Measurements from ENCODE around the gene OSM. TPM values are rescaled to one million over a fixed set of nuclear protein-coding genes. Genes with fewer than 3 reads are reported as not detected.

OSM gene
- polyA plus RNA-seq, 3 donors, result 48.0 to 295 (median 146) TPM

DNA sequence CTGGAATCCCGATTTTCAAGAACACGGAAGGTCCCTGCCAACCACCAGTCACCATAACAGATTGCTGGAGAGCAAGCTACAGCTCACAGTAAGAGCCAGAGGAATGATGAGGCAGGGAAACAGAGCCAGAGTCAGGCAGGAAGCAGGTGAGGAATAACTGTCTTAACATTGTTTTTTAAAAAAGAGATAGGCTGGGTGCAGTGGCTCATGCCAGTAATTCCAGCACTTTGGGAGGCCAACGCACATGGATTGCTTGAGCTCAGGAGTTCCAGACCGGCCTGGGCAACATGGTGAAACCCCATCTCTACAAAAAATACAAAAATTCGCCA is 36.1 kb upstream of the OSM start:
- peaks cover 68 to 69% of the 10 kb centered on the region in 2 donors for H3K4me1 ChIP-seq (ENCODE audit: control insufficient read depth in 1 of 2, insufficient read depth in 2 of 2, low read length in 2 of 2)
- DNase-seq, result no peak
- no CpG with 5 or more reads among the region's 5 CpGs for WGBS (ENCODE audit: insufficient coverage)
- no peaks in the 10 kb centered on the region for H3K9me3 ChIP-seq (replicated peaks in 1 of 2; ENCODE audit: control insufficient read depth in 1 of 2, insufficient read depth in 1 of 2, low read length in 2 of 2)
- H3K27ac Mint-ChIP-seq, result peak overlapping the region; percentile 90 to 98 (median 93)
- TF ChIP-seq, protein P1, sequence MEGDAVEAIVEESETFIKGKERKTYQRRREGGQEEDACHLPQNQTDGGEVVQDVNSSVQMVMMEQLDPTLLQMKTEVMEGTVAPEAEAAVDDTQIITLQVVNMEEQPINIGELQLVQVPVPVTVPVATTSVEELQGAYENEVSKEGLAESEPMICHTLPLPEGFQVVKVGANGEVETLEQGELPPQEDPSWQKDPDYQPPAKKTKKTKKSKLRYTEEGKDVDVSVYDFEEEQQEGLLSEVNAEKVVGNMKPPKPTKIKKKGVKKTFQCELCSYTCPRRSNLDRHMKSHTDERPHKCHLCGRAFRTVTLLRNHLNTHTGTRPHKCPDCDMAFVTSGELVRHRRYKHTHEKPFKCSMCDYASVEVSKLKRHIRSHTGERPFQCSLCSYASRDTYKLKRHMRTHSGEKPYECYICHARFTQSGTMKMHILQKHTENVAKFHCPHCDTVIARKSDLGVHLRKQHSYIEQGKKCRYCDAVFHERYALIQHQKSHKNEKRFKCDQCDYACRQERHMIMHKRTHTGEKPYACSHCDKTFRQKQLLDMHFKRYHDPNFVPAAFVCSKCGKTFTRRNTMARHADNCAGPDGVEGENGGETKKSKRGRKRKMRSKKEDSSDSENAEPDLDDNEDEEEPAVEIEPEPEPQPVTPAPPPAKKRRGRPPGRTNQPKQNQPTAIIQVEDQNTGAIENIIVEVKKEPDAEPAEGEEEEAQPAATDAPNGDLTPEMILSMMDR (IDR thresholded peaks at IDR 0.05), result no peak
- H3K4me1 Mint-ChIP-seq, result peaks cover 73% of the 10 kb centered on the region
- intact Hi-C loops (cut with micrococcal nuclease), result loop anchor here in 1 of 2 donors (10.0 kb wide), 1 partner anchor 52 kb away; the partner anchor contains the start of genes CCDC157 and SF3A1
- peaks cover 36% of the 10 kb centered on the region for H3K79me2 ChIP-seq (ENCODE audit: insufficient read depth, low read length)
- peak overlapping the region; percentile 66 for H3K4me2 ChIP-seq (replicated peaks; ENCODE audit: extremely low read depth, low read length, poor library complexity, severe bottlenecking)
- peaks cover 48 to 52% of the 10 kb centered on the region in 2 donors for H3K36me3 Mint-ChIP-seq
- peak overlapping the region; percentile 58 to 87 for H3K27ac ChIP-seq (ENCODE audit: low read depth in 1 of 2, low read length in 2 of 2)
- H3K9ac ChIP-seq (ENCODE audit: insufficient read depth, low read length, poor library complexity, severe bottlenecking), result peak overlapping the region; percentile 48
- peak overlapping the region; percentile 39 to 88 for H3K4me3 Mint-ChIP-seq
- H4K20me1 ChIP-seq (ENCODE audit: insufficient read depth, low read length), result peaks cover 20% of the 10 kb centered on the region
- H3K36me3 ChIP-seq (replicated peaks in 1 of 2; ENCODE audit: control insufficient read depth in 1 of 2, insufficient read depth in 2 of 2, low read length in 2 of 2), result peaks cover 21 to 35% of the 10 kb centered on the region in 2 donors
- peaks cover 0 to 3% (median 2%) of the 10 kb centered on the region in 3 donors for H3K27me3 Mint-ChIP-seq (ENCODE audit: low read depth in 3 of 3)
- peak overlapping the region in 1 of 3 experiments; percentile 65 for H3K4me3 ChIP-seq (replicated peaks in 1 of 3; ENCODE audit: low read depth in 2 of 3, low read length in 3 of 3)
- peaks cover 0 to 2% (median 0%) of the 10 kb centered on the region in 7 donors for H3K9me3 Mint-ChIP-seq
- H2AFZ ChIP-seq (ENCODE audit: insufficient read depth, low read depth, low read length, poor library complexity, severe bottlenecking), result no peak overlapping the region
- H3K27me3 ChIP-seq (ENCODE audit: control insufficient read depth in 2 of 2, insufficient read depth in 2 of 2, low read length in 2 of 2), result no peaks in the 10 kb centered on the region

- peaks cover 54% of the 10 kb centered on the region in 2 donors for H3K36me3 Mint-ChIP-seq
- intact Hi-C loops (cut with micrococcal nuclease), result loop anchor here in 1 of 2 donors (10.0 kb wide), 1 partner anchor 53 kb away; the partner anchor contains the start of genes CCDC157 and SF3A1
- Histone ChIP-seq H3K4me3 (replicated peaks in 1 of 3; ENCODE audit: low read depth in 2 of 3, low read length in 3 of 3) (peak overlapping the region in 1 of 3 experiments; percentile 65), H3K27me3 (ENCODE audit: control insufficient read depth in 2 of 2, insufficient read depth in 2 of 2, low read length in 2 of 2) (no peaks in the 10 kb centered on the region), H2AFZ (ENCODE audit: insufficient read depth, low read depth, low read length, poor library complexity, severe bottlenecking) (peak overlapping the region; percentile 12), H3K9me3 (replicated peaks in 1 of 2; ENCODE audit: control insufficient read depth in 1 of 2, insufficient read depth in 1 of 2, low read length in 2 of 2) (no peaks in the 10 kb centered on the region), H3K4me2 (replicated peaks; ENCODE audit: extremely low read depth, low read length, poor library complexity, severe bottlenecking) (peak overlapping the region; percentile 66), H3K9ac (ENCODE audit: insufficient read depth, low read length, poor library complexity, severe bottlenecking) (peak overlapping the region; percentile 48), H3K4me1 (ENCODE audit: control insufficient read depth in 1 of 2, insufficient read depth in 2 of 2, low read length in 2 of 2) (peaks cover 64% of the 10 kb centered on the region in 2 donors), H4K20me1 (ENCODE audit: insufficient read depth, low read length) (peaks cover 25% of the 10 kb centered on the region), H3K27ac (ENCODE audit: low read depth in 1 of 2, low read length in 2 of 2) (peak overlapping the region; percentile 58 to 87), H3K36me3 (replicated peaks in 1 of 2; ENCODE audit: control insufficient read depth in 1 of 2, insufficient read depth in 2 of 2, low read length in 2 of 2) (peaks cover 26 to 41% of the 10 kb centered on the region in 2 donors), H3K79me2 (ENCODE audit: insufficient read depth, low read length) (peaks cover 30% of the 10 kb centered on the region)
- H3K27ac Mint-ChIP-seq, result peak overlapping the region; percentile 90 to 98 (median 93)
- peaks cover 70% of the 10 kb centered on the region for H3K4me1 Mint-ChIP-seq
- peak overlapping the region; percentile 39 to 88 for H3K4me3 Mint-ChIP-seq
- DNase-seq, result peak; percentile 82 to 93 (median 92)
- 6% methylated on average over 4 of the region's 9 CpGs for WGBS (ENCODE audit: insufficient coverage)
- TF ChIP-seq, protein P1 (IDR thresholded peaks at IDR 0.05), result no peak
- peaks cover 0 to 3% (median 2%) of the 10 kb centered on the region in 3 donors for H3K27me3 Mint-ChIP-seq (ENCODE audit: low read depth in 3 of 3)
- H3K9me3 Mint-ChIP-seq, result peaks cover 0 to 2% (median 0%) of the 10 kb centered on the region in 7 donors
Measured at GRCh38 chr22:30301995-30302809, 35.6 kb upstream of the OSM start.

Data from CD14-positive monocyte (primary cell).